Measurements from ENCODE around the gene P3H3. TPM values are rescaled to one million over a fixed set of nuclear protein-coding genes. Genes with fewer than 3 reads are reported as not detected.
A peak's percentile ranks its signal among the peaks of the same experiment; 100 is the strongest.
"Not testable (repeated sequence)": the region's sequence is repeated elsewhere in the genome, so short reads cannot be mapped to it uniquely, and the experiment has no call there.

The P3H3 gene
- total RNA-seq, 2 donors from 2014 or later: 4.3 to 6.3 TPM

GRCh38 chr12:6851921-6852650 is 23.9 kb downstream of the P3H3 start, which contains the start of gene USP5:
Gene USP5, plus strand, starts transcription at chr12:6852150. Its CDS starts 30 bp downstream, at chr12:6852180.
- intact Hi-C loops (cut with DNase I, micrococcal nuclease): no loop called here
- DNase-seq (peak; percentile 98 to 99), ATAC-seq (peak; percentile 80)

DNA sequence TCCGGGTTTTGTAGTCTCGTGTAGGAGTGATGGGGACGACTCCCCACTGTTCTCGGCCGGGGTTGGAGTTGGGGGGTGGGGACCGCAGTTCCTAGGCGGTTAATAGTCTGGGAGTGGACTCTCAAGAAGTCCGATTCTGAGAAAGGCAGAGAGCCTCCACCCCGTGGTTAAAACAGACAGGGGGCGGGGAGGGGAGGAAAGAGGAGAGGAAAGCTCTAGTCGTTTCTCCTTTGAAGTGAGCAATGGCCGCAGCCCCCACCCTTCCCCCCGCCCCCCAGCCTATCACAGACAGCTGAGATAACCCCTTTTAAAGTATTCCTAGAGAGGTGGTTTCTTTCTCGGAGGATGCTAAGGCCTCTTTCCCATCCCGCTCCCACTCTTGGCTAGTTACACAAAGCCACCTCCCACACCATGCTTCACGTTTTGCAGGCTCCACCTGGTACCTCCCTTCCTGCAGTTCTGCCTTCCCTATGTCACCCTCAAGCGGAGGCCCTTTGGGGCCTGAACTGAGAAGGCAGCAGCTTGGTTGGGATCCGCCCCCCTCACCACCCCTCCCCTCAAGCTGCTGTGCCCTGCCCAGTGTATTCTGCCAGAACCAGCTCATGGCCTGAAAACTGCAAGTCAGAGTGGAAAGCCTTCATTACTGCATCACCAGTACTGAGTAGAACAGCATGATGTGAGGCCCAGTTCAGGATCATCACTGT is 24.6 kb downstream of the P3H3 start:
- intact Hi-C loops (cut with DNase I, micrococcal nuclease): no loop called here
- DNase-seq (peak; percentile 52 to 66), ATAC-seq (no peak)

- intact Hi-C loops (cut with DNase I, micrococcal nuclease): no loop called here
- DNase-seq (no peak), ATAC-seq (no peak)
Observed at GRCh38 chr12:6853626-6854025, 25.4 kb downstream of the P3H3 start.

GRCh38 chr12:6854036-6854435 is 25.8 kb downstream of the P3H3 start:
- no peak for DNase-seq
- intact Hi-C loops (cut with DNase I, micrococcal nuclease): no loop called here
- ATAC-seq: no peak

- intact Hi-C loops (cut with DNase I, micrococcal nuclease): no loop called here
- ATAC-seq: no peak
- no peak for DNase-seq
Observed at GRCh38 chr12:6855322-6855721, 27.1 kb downstream of the P3H3 start.

DNA sequence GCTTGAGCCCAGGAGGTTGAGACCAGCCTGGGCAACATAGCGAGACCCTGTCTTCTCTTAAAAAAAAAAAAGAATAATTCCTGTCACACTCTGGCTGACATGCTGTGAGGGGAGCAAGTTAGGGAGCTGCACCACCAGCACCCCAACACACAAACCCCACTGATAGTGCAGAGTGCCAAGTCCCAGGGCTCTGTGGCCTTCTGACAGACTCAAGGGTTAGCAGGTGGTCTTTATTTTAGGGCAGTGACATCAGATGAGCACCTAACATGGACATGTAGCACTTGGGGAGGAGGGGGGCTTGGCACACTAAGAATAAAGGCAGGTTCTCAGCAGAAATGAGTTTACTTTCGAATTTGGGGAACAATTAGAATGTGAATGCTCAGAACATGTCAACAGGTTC is 30.6 kb downstream of the P3H3 start:
- no peak for DNase-seq
- intact Hi-C loops (cut with DNase I, micrococcal nuclease): no loop called here
- no peak for ATAC-seq

- intact Hi-C loops (cut with DNase I, micrococcal nuclease): no loop called here
- DNase-seq: no peak
- ATAC-seq: no peak
Observed at GRCh38 chr12:6860116-6860515, 31.9 kb downstream of the P3H3 start.

DNA sequence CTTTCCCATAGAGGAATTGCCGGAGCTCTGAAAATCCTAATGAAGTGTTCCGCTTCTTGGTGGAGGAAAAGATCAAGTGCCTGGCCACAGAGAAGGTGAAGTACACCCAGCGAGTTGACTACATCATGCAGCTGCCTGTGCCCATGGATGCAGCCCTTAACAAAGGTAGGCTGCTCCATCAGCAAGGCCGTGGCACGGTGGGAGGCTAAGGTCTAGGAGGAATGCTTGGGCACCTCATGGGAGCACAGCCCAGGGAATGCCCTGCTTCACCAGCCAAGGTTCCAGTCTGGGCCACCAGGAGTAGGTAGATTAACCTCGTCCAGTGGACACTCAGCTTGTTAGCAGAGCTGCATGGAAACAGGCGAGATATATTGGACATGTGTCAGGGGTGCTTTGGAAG is 32.7 kb downstream of the P3H3 start:
- intact Hi-C loops (cut with DNase I, micrococcal nuclease): no loop called here
- DNase-seq: no peak
- ATAC-seq: no peak

DNA sequence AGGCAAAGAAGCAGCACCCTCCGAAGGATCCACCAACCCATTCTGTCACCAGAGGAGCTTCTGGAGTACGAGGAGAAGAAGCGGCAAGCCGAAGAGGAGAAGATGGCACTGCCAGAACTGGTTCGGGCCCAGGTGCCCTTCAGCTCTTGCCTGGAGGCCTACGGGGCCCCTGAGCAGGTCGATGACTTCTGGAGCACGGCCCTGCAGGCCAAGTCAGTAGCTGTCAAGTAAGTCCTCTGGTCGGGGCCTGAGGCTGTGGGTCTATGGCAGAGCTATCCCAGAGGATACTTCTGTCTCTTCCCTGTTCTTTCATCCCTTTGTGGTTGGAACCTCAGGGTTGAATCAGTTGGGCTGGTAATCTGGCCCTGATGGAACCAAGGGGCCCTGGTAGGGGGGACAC is 33.2 kb downstream of the P3H3 start:
- intact Hi-C loops (cut with DNase I, micrococcal nuclease): no loop called here
- no peak for ATAC-seq
- no peak for DNase-seq

DNA sequence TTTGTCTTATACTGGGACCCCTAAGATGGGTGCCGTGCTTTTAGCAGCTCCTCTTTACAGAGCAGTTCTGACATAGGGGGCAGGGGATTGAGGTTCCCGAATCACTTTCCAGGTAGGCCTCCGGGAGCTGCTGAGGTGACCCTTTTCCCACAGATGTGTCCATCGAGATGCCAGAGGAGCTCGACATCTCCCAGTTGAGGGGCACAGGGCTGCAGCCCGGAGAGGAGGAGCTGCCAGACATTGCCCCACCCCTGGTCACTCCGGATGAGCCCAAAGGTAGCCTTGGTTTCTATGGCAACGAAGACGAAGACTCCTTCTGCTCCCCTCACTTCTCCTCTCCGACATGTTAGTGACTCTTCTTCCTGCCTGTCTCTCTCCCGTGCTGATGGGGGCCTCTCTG is 34.8 kb downstream of the P3H3 start:
- intact Hi-C loops (cut with DNase I, micrococcal nuclease): no loop called here
- ATAC-seq: no peak
- no peak for DNase-seq

DNA sequence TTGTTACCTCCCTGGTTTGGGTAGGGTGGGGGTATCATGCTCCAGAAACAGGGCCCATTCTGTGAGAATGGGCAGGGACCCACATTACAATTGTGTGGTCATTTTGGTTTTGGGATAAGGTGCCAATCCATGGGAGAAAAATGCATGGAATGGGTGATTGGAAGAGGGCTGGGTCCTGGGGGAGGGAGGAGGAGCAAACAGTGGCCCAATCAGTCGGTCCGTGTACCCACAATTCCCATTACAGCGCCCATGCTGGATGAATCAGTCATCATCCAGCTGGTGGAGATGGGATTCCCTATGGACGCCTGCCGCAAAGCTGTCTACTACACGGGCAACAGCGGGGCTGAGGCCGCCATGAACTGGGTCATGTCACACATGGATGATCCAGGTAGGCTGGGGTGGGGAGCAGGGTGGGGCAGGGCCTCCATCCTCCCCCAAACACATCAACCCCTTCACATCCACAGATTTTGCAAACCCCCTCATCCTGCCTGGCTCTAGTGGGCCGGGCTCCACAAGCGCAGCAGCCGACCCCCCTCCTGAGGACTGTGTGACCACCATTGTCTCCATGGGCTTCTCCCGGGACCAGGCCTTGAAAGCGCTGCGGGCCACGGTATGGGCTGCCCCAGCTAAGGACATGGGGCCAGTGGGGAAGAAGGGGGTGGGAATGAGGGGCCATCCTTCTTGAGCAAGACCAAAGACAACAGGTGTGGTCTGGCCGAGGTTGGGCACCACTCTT is 35.5 kb downstream of the P3H3 start:
- intact Hi-C loops (cut with DNase I, micrococcal nuclease): no loop called here
- no peak for ATAC-seq

GRCh38 chr12:6865307-6865706 is 37.1 kb downstream of the P3H3 start:
- intact Hi-C loops (cut with DNase I, micrococcal nuclease); ATAC-seq: not testable (repeated sequence)

More for the DNA sequence above, 35.5 kb downstream of the P3H3 start:
- no peak for DNase-seq

DNA sequence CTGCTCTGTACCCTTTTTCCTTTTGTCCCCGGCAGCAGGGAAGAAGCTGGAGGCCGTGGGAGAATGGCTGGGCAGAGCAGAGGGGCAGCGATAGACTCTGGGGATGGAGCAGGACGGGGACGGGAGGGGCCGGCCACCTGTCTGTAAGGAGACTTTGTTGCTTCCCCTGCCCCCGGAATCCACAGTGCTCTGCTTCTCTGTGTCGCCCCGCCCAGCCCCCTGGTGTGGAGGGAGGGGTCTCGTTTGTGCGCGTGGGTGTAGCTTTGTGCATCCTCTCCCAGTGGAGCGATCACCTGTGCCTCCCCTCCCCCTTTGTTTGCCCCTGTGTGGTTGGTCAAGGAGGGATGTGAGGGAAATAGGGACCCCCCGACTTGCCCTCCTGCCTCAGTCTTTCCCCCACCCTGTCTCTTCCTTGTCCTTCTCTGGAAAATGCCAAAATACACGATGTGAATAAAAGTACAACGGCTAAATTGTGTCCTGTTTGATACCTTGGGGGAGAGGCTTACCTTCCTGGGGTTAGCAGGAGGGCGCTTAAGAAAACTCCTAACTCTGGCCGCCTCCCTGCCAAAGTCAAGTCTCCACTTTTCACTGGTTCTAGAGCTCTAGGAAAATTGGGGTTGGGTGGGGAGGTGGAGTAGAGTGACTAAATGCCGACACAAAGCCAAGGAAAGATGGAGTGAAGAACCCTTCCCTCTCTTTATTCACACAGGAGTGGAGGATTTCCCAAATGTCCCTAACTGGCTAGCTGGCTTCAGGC is 38.1 kb downstream of the P3H3 start:
- intact Hi-C loops (cut with DNase I, micrococcal nuclease): no loop called here
- peak in 1 of 2 donors; percentile 29 for DNase-seq

More at GRCh38 chr12:6865307-6865706, 37.1 kb downstream of the P3H3 start:
- not testable (repeated sequence) for DNase-seq

GRCh38 chr12:6866920-6867412 is 38.8 kb downstream of the P3H3 start:
- peak; percentile 10 for ATAC-seq

More for the DNA sequence above, 38.1 kb downstream of the P3H3 start:
- no peak for ATAC-seq

GRCh38 chr12:6867413-6868210 is 39.4 kb downstream of the P3H3 start, which contains the start of gene TPI1:
Gene TPI1, plus strand, starts transcription at chr12:6867531. Its CDS starts 36 bp downstream, at chr12:6867567.
- ATAC-seq: peak; percentile 68
- intact Hi-C loops (cut with DNase I, micrococcal nuclease): no loop called here
- peak; percentile 87 to 88 for DNase-seq

More at GRCh38 chr12:6866920-6867412, 38.8 kb downstream of the P3H3 start:
- DNase-seq: no peak
- intact Hi-C loops (cut with DNase I, micrococcal nuclease): no loop called here

- ATAC-seq (no peak), DNase-seq (no peak)
- intact Hi-C loops (cut with DNase I, micrococcal nuclease): no loop called here
Observed at GRCh38 chr12:6868211-6869048, 40.2 kb downstream of the P3H3 start.
